ENCODE measurements around the gene BAAT. TPM values are rescaled to one million over a fixed set of nuclear protein-coding genes. Genes with fewer than 3 reads are reported as not detected.

Gene BAAT
- total RNA-seq, 4 donors from 2014 or later, result not detected

GRCh38 chr9:101326035-101326434, 58.8 kb downstream of the BAAT start:
- no peaks in the 10 kb centered on the region for H3K36me3 ChIP-seq
- no peak for DNase-seq
- H3K4me1 ChIP-seq, result no peaks in the 10 kb centered on the region
- no peak for TF ChIP-seq POLR2A (IDR thresholded peaks at IDR 0.05)
- TF ChIP-seq, protein P1, sequence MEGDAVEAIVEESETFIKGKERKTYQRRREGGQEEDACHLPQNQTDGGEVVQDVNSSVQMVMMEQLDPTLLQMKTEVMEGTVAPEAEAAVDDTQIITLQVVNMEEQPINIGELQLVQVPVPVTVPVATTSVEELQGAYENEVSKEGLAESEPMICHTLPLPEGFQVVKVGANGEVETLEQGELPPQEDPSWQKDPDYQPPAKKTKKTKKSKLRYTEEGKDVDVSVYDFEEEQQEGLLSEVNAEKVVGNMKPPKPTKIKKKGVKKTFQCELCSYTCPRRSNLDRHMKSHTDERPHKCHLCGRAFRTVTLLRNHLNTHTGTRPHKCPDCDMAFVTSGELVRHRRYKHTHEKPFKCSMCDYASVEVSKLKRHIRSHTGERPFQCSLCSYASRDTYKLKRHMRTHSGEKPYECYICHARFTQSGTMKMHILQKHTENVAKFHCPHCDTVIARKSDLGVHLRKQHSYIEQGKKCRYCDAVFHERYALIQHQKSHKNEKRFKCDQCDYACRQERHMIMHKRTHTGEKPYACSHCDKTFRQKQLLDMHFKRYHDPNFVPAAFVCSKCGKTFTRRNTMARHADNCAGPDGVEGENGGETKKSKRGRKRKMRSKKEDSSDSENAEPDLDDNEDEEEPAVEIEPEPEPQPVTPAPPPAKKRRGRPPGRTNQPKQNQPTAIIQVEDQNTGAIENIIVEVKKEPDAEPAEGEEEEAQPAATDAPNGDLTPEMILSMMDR (IDR thresholded peaks at IDR 0.05), result no peak
- H3K4me3 ChIP-seq (replicated peaks in 1 of 3), result no peak overlapping the region
- H3K9me3 ChIP-seq, result no peaks in the 10 kb centered on the region
- H3K27ac ChIP-seq, result peak overlapping the region in 1 of 3 donors; percentile 3
- intact Hi-C loops (cut with DNase I), result no loop called here
- WGBS, 2 donors, result 25 to 50% methylated on average over 1 of the region's 1 CpG
- H3K27me3 ChIP-seq, result no peaks in the 10 kb centered on the region

DNA sequence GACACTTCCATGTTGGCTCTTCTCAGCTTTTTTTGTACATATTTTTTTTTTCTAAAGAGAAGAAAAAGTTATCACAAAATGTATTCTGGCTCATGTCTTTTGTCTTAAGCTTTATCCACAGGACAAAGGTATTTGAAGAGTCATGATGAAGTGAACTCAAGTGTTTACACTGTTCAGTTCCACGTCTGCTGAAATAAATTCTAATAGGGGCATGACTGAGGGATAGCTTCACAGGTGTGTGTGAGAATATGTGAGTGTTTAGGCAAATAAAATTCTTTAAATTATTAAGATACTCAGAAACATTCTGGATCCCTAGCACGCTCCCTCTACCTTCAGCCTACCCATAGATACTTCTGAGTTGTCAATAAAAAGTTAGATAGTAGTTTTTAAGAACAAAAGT, 59.8 kb downstream of the BAAT start:
- Histone ChIP-seq H3K9me3 (no peaks in the 10 kb centered on the region), H3K4me3 (replicated peaks in 1 of 3) (no peak overlapping the region), H3K27ac (peak overlapping the region in 1 of 3 donors; percentile 3), H3K36me3 (no peaks in the 10 kb centered on the region), H3K27me3 (no peaks in the 10 kb centered on the region), H3K4me1 (no peaks in the 10 kb centered on the region)
- intact Hi-C loops (cut with DNase I), result no loop called here
- WGBS, 2 donors, result 53 to 54% methylated on average over 2 of the region's 2 CpGs
- TF ChIP-seq POLR2A (IDR thresholded peaks at IDR 0.05), result no peak
- TF ChIP-seq, protein P1 (IDR thresholded peaks at IDR 0.05), result no peak
- no peak for DNase-seq

DNA sequence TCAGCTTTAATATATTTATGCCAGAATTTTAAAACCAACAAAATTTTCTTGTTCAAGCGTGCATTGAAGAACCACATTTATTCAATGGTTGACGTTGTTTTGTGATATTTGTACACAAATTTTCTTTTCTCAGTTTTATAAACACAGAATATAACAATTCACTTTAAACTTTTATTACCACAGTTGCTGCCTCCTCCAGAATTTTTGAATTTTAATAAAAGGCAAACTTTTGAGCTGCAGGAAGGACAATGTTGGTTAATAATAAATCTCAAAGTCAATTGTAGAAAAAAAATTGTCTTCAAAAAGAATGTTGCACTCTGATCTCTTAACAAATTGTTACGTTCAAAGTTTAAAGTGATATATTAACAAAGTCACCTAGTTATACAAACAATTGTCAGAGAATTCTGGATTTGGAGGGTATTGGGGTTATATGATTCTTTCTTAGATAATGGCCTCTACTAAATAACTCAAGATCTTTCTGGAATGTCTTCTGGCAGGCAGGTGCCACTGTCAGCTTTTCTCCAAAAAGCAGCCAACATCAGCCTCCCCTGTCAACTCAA, 60.5 kb downstream of the BAAT start:
- Histone ChIP-seq H3K27ac (no peak overlapping the region), H3K4me3 (replicated peaks in 1 of 3) (no peak overlapping the region), H3K9me3 (no peaks in the 10 kb centered on the region), H3K36me3 (no peaks in the 10 kb centered on the region), H3K4me1 (no peaks in the 10 kb centered on the region), H3K27me3 (no peaks in the 10 kb centered on the region)
- no peak for DNase-seq
- 86 to 89% methylated on average over 3 of the region's 3 CpGs for WGBS, 2 donors
- intact Hi-C loops (cut with DNase I), result no loop called here
- TF ChIP-seq POLR2A (IDR thresholded peaks at IDR 0.05), result no peak
- TF ChIP-seq, protein P1 (IDR thresholded peaks at IDR 0.05), result no peak

- intact Hi-C loops (cut with DNase I), result no loop called here
- Histone ChIP-seq H3K27me3 (no peaks in the 10 kb centered on the region), H3K36me3 (no peaks in the 10 kb centered on the region), H3K9me3 (no peaks in the 10 kb centered on the region), H3K27ac (no peak overlapping the region), H3K4me1 (no peaks in the 10 kb centered on the region), H3K4me3 (replicated peaks in 1 of 3) (no peak overlapping the region)
- DNase-seq, result no peak
- no peak for TF ChIP-seq POLR2A (IDR thresholded peaks at IDR 0.05)
- TF ChIP-seq, protein P1 (IDR thresholded peaks at IDR 0.05), result no peak
- 84 to 89% methylated on average over 3 of the region's 3 CpGs for whole genome bisulfite sequencing, 2 donors
Observed at GRCh38 chr9:101323129-101323528, 61.7 kb downstream of the BAAT start.

- no peak for TF ChIP-seq POLR2A (IDR thresholded peaks at IDR 0.05)
- TF ChIP-seq, protein P1 (IDR thresholded peaks at IDR 0.05), result no peak
- intact Hi-C loops (cut with DNase I), result no loop called here
- no peak overlapping the region for H3K4me3 ChIP-seq (replicated peaks in 1 of 3)
- no peaks in the 10 kb centered on the region for H3K9me3 ChIP-seq
- no peaks in the 10 kb centered on the region for H3K4me1 ChIP-seq
- DNase-seq, result no peak
- no peak overlapping the region for H3K27ac ChIP-seq
- no peaks in the 10 kb centered on the region for H3K27me3 ChIP-seq
- no peaks in the 10 kb centered on the region for H3K36me3 ChIP-seq
Observed at GRCh38 chr9:101317735-101318134, 67.1 kb downstream of the BAAT start.

Measured in thyroid gland (tissue), 4 donors.